Right lobe of liver (tissue), 4 donors: ENCODE data around the gene MPZL1.

Source experiments
- CTCF ChIP-seq, 4 donors: fragments of 200-600 bp in 3 of 4; fragments of 450-650 bp in 1 of 4; IDR thresholded peaks; one replicate each; pipeline versions ENCODE4 v1.5.1 to v1.8.0; 2016 to 2022; ENCODE audit warnings: antibody characterized with exemption in 4 of 4, mild to moderate bottlenecking in 2 of 4
- POLR2A ChIP-seq: fragments of 450-650 bp; IDR thresholded peaks from one replicate; pipeline ENCODE4 v1.6.1; 2017; ENCODE audit warnings: antibody characterized with exemption, mild to moderate bottlenecking
- donor health status: DM: no; HTN: no; CAD: no.
- donor health status: DM: no; HTN: no; CAD: no.
- donor health status: DM: no; HTN: yes; CAD: no.

DNA sequence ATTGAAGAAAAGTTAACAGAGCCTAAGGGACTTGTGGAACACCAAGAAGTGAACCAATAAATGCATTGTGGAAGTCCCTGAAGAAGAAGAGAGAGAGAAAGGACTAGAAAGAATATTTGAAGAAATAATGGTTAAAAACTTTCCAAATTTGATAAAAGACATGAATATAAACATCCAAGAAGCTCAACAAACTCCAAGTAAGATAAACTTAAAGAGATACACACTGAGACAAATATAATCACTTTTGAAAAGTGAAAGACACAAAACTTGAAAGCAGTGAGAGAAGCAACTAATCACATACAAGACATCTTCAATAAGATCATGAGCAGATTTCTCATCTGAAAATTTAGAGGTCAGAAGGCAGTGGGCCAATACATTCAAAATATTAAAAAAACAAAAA, 91.2 kb downstream of the MPZL1 start:
- no peak for TF ChIP-seq CTCF (IDR thresholded peaks at IDR 0.05)
- TF ChIP-seq POLR2A, result no peak
